Measurements from ENCODE around the gene PRSS21. TPM values are rescaled to one million over a fixed set of nuclear protein-coding genes. Genes with fewer than 3 reads are reported as not detected.

Gene PRSS21
- total RNA-seq, 3 donors from 2014 or later: 0.51 to 4.1 (median 0.58) TPM

GRCh38 chr16:2813771-2814221 is 3.2 kb upstream of the PRSS21 start:
- no peaks in the 10 kb centered on the region for H3K9me3 ChIP-seq
- H3K4me1 ChIP-seq (ENCODE audit: low read depth): no peaks in the 10 kb centered on the region
- TF ChIP-seq CTCF (IDR thresholded peaks at IDR 0.05): no peak
- no peaks in the 10 kb centered on the region for H3K36me3 ChIP-seq (ENCODE audit: low read depth)
- no peak for ATAC-seq
- H3K4me3 ChIP-seq: no peak overlapping the region
- intact Hi-C loops (cut with DNase I, micrococcal nuclease): no loop called here
- DNase-seq: peak in 1 of 3 donors; percentile 6

GRCh38 chr16:2814551-2815298 is 2.3 kb upstream of the PRSS21 start:
- DNase-seq (peak in 1 of 3 donors; percentile 19), ATAC-seq (peak; percentile 51)
- no peaks in the 10 kb centered on the region for H3K9me3 ChIP-seq
- H3K4me3 ChIP-seq: no peak overlapping the region
- TF ChIP-seq CTCF (IDR thresholded peaks at IDR 0.05): no peak
- no peaks in the 10 kb centered on the region for H3K36me3 ChIP-seq (ENCODE audit: low read depth)
- intact Hi-C loops (cut with DNase I, micrococcal nuclease): no loop called here
- H3K4me1 ChIP-seq (ENCODE audit: low read depth): no peaks in the 10 kb centered on the region

- DNase-seq (peak in 1 of 3 donors; percentile 19), ATAC-seq (no peak)
- Histone ChIP-seq H3K4me3 (no peak overlapping the region), H3K9me3 (no peaks in the 10 kb centered on the region), H3K36me3 (ENCODE audit: low read depth) (no peaks in the 10 kb centered on the region), H3K4me1 (ENCODE audit: low read depth) (no peaks in the 10 kb centered on the region)
- no peak for TF ChIP-seq CTCF (IDR thresholded peaks at IDR 0.05)
- intact Hi-C loops (cut with DNase I, micrococcal nuclease): no loop called here
Measured at GRCh38 chr16:2815299-2815771, 1.7 kb upstream of the PRSS21 start.

GRCh38 chr16:2817340-2818271 is 569 bp downstream of the PRSS21 start:
- no peak for ATAC-seq
- DNase-seq: peak in 1 of 3 donors; percentile 24
- Histone ChIP-seq H3K36me3 (ENCODE audit: low read depth) (no peaks in the 10 kb centered on the region), H3K4me3 (no peak overlapping the region), H3K4me1 (ENCODE audit: low read depth) (no peaks in the 10 kb centered on the region), H3K9me3 (no peaks in the 10 kb centered on the region)
- intact Hi-C loops (cut with DNase I, micrococcal nuclease): no loop called here
- TF ChIP-seq CTCF (IDR thresholded peaks at IDR 0.05): no peak

- Histone ChIP-seq H3K9me3 (no peaks in the 10 kb centered on the region), H3K4me3 (no peak overlapping the region), H3K36me3 (ENCODE audit: low read depth) (no peaks in the 10 kb centered on the region), H3K4me1 (ENCODE audit: low read depth) (no peaks in the 10 kb centered on the region)
- intact Hi-C loops (cut with DNase I, micrococcal nuclease): no loop called here
- no peak for ATAC-seq
- DNase-seq: peak in 1 of 3 donors; percentile 17
- TF ChIP-seq CTCF (IDR thresholded peaks at IDR 0.05): no peak
Measured at GRCh38 chr16:2818272-2818876, 1.3 kb downstream of the PRSS21 start.

Measured in mucosa of descending colon (tissue), 3 donors.